Measurements from ENCODE around the gene GTSF1L.

GRCh38 chr20:43699941-43700565, 26.7 kb downstream of the GTSF1L start:
- no peak for TF ChIP-seq EZH2 (IDR thresholded peaks at IDR 0.05; ENCODE audit: insufficient read depth, poor library complexity, severe bottlenecking)
- no peak for TF ChIP-seq EZH2phosphoT487 (IDR thresholded peaks at IDR 0.05; ENCODE audit: insufficient read depth, low read depth)

All from GM23248 (cell line).